Measurements from ENCODE around the gene TARS2. TPM values are rescaled to one million over a fixed set of nuclear protein-coding genes. Genes with fewer than 3 reads are reported as not detected.

The TARS2 gene
- total RNA-seq, 1 experiment from 2014 or later, result 43.1 TPM

- Mint-ChIP-seq H3K27ac (ENCODE audit: low read depth, unreplicated experiment) (no peak overlapping the region), H3K27me3 (ENCODE audit: insufficient read depth, unreplicated experiment) (no peaks in the 10 kb centered on the region), H3K36me3 (ENCODE audit: insufficient read depth, unreplicated experiment) (peaks cover 67% of the 10 kb centered on the region), H3K4me3 (ENCODE audit: unreplicated experiment) (no peak overlapping the region), H3K9me3 (ENCODE audit: unreplicated experiment) (no peaks in the 10 kb centered on the region), H3K4me1 (ENCODE audit: insufficient read depth, unreplicated experiment) (peaks cover 32% of the 10 kb centered on the region)
- BruUV-seq (replicated peaks), result no TSS peak
- ChIA-PET CTCF (interaction anchor here (0.5 to 1.0 kb wide), 7 partner anchors 60 to 424 kb away, joined by 3 read pairs; no protein-coding TSS in a partner anchor), POLR2A (interaction anchor here (27.7 kb wide), 1 partner anchor 15 kb away, joined by 1801 read pairs; the partner anchor contains the start of gene MCL1)
- DNase-seq (ENCODE audit: unreplicated experiment), result no peak
- intact Hi-C loops (cut with micrococcal nuclease), result no loop called here
- TF ChIP-seq, protein P1, sequence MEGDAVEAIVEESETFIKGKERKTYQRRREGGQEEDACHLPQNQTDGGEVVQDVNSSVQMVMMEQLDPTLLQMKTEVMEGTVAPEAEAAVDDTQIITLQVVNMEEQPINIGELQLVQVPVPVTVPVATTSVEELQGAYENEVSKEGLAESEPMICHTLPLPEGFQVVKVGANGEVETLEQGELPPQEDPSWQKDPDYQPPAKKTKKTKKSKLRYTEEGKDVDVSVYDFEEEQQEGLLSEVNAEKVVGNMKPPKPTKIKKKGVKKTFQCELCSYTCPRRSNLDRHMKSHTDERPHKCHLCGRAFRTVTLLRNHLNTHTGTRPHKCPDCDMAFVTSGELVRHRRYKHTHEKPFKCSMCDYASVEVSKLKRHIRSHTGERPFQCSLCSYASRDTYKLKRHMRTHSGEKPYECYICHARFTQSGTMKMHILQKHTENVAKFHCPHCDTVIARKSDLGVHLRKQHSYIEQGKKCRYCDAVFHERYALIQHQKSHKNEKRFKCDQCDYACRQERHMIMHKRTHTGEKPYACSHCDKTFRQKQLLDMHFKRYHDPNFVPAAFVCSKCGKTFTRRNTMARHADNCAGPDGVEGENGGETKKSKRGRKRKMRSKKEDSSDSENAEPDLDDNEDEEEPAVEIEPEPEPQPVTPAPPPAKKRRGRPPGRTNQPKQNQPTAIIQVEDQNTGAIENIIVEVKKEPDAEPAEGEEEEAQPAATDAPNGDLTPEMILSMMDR (IDR thresholded peaks at IDR 0.05; ENCODE audit: unreplicated experiment), result no peak
These were observed 69.0 kb downstream of the TARS2 start for GRCh38 chr1:150555971-150556865.

DNA sequence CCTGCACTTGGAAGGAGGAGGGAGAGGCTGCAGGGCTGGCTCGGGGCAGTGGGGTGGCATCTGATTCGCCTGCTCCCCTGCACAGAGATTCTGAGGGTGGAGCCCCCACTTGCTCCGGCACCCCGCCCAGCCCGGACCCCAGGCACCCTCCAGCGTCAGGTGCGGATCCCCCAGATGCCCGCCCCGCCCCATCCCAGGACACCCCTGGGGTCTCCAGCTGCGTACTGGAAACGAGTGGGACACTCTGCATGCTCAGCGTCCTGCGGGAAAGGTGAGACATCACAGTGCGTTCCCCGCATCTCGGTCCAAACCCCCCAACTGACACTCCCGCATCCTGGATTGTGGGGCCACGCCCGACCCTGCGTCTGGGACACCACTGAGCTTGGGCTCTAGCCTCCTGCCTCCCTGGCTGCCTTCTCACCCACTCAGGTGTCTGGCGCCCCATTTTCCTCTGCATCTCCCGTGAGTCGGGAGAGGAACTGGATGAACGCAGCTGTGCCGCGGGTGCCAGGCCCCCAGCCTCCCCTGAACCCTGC, 69.9 kb downstream of the TARS2 start:
- no peak for DNase-seq (ENCODE audit: unreplicated experiment)
- Mint-ChIP-seq H3K27me3 (ENCODE audit: insufficient read depth, unreplicated experiment) (no peaks in the 10 kb centered on the region), H3K27ac (ENCODE audit: low read depth, unreplicated experiment) (no peak overlapping the region), H3K36me3 (ENCODE audit: insufficient read depth, unreplicated experiment) (peaks cover 74% of the 10 kb centered on the region), H3K4me3 (ENCODE audit: unreplicated experiment) (no peak overlapping the region), H3K9me3 (ENCODE audit: unreplicated experiment) (no peaks in the 10 kb centered on the region), H3K4me1 (ENCODE audit: insufficient read depth, unreplicated experiment) (peaks cover 36% of the 10 kb centered on the region)
- CTCF ChIA-PET, result interaction anchor here (0.7 to 9.8 kb wide), 4 partner anchors 61 to 282 kb away, joined by 3 to 203 read pairs (median 3); no protein-coding TSS in a partner anchor
- POLR2A ChIA-PET, result interaction anchor here (27.7 kb wide), 1 partner anchor 14 kb away, joined by 1801 read pairs; the partner anchor contains the start of gene MCL1
- TF ChIP-seq, protein P1 (IDR thresholded peaks at IDR 0.05; ENCODE audit: unreplicated experiment), result no peak
- intact Hi-C loops (cut with micrococcal nuclease), result no loop called here
- no TSS peak for BruUV-seq (replicated peaks)

Small RNA genes within 50 kb of the gene (microRNA-seq; reads per million reads assigned to microRNA genes)
- gene MIR4257, result not detected
- not detected for gene MIR6878

Other genes with a start within 250 kb of the TARS2 start
- 0.26 TPM in 1 of 2 replicates, not detected in the other for gene CA14, start 229.6 kb upstream of the TARS2 start, total RNA-seq (2022)
- 123 and 154 TPM in 2 replicates for gene APH1A, start 218.4 kb upstream of the TARS2 start, total RNA-seq (2022)
- gene C1orf54, start 214.6 kb upstream of the TARS2 start, total RNA-seq (2022), result 1.8 and 2.3 TPM in 2 replicates
- 5.0 and 5.2 TPM in 2 replicates for gene CIART, start 204.9 kb upstream of the TARS2 start, total RNA-seq (2022)
- 133 and 152 TPM in 2 replicates for gene MRPS21, start 193.6 kb upstream of the TARS2 start, total RNA-seq (2022)
- 104 and 106 TPM in 2 replicates for gene PRPF3, start 165.9 kb upstream of the TARS2 start, total RNA-seq (2022)
- gene RPRD2, start 123.3 kb upstream of the TARS2 start, total RNA-seq (2022), result 35.2 and 37.4 TPM in 2 replicates
- gene ECM1, start 20.7 kb downstream of the TARS2 start, total RNA-seq (2022), result 1.7 and 3.2 TPM in 2 replicates
- not detected in 2 replicates for gene FALEC, start 28.3 kb downstream of the TARS2 start, total RNA-seq (2022)
- gene ADAMTSL4, start 62.0 kb downstream of the TARS2 start, total RNA-seq (2022), result 9.6 and 13.3 TPM in 2 replicates
- gene MCL1, start 92.2 kb downstream of the TARS2 start, total RNA-seq (2022), result 497 and 624 TPM in 2 replicates
- gene ENSA, start 142.2 kb downstream of the TARS2 start, total RNA-seq (2022), result 261 and 294 TPM in 2 replicates
- gene GOLPH3L, start 209.7 kb downstream of the TARS2 start, total RNA-seq (2022), result 68.5 and 76.9 TPM in 2 replicates
- gene HORMAD1, start 233.5 kb downstream of the TARS2 start, total RNA-seq (2022), result not detected in 2 replicates